HEK293 (cell line): ENCODE results near the gene UNK.

Experiments
- CTCF ChIA-PET: fragments of 350-600 bp; formaldehyde crosslinking; extraction: SDS; loops from one replicate; lab custom pipeline; 2021; ENCODE audit warnings: antibody characterized with exemption; lab: Yijun Ruan, JAX
- POLR2A ChIA-PET: fragments of 300-600 bp; formaldehyde crosslinking; extraction: SDS; loops from one replicate; lab custom pipeline; 2020; ENCODE audit warnings: antibody characterized with exemption, inconsistent platforms; lab: Yijun Ruan, JAX
- H3K27ac ChIP-seq: fragments of 200-500 bp; sonication (Bioruptor generic); 2 replicates; pipeline ENCODE4 v1.5.1; 2014; ENCODE audit warnings: low read depth, low read length, control low read depth, inconsistent platforms; ENCODE audit errors: extremely low read depth
- H3K36me3 ChIP-seq, 2 experiments: fragments of 200-500 bp in 1 of 2; sonication (Bioruptor generic) in 1 of 2; 1 replicate in 1 of 2; 2 replicates in 1 of 2; pipeline ENCODE4 v1.5.1; 2014 to 2017; ENCODE audit warnings: inconsistent platforms in 2 of 2, low read length in 2 of 2; ENCODE audit not compliant: control insufficient read depth in 2 of 2, insufficient read depth in 1 of 2
- H3K4me1 ChIP-seq: fragments of 200-500 bp; sonication (Bioruptor generic); 2 replicates; pipeline ENCODE4 v1.5.1; 2014; ENCODE audit warnings: mild to moderate bottlenecking, low read length, inconsistent platforms; ENCODE audit not compliant: control insufficient read depth, insufficient read depth
- H3K4me3 ChIP-seq: 2 replicates; pipeline ENCODE4 v1.5.1; 2011; ENCODE audit warnings: low read depth, mild to moderate bottlenecking, control low read depth, low read length, moderate library complexity
- H3K9me3 ChIP-seq: fragments of 200-500 bp; sonication (Bioruptor generic); 2 replicates; pipeline ENCODE4 v1.5.1; 2014; ENCODE audit warnings: low read depth, low read length, inconsistent platforms; ENCODE audit not compliant: control insufficient read depth, insufficient read depth
- REST ChIP-seq: fragments of 450-650 bp; formaldehyde crosslinking; IDR thresholded peaks from 2 replicates; pipeline ENCODE4 v1.5.1; 2016; ENCODE audit warnings: missing biosample characterization, missing genetic modification characterization
- ZBTB17 ChIP-seq: fragments of 450-650 bp; formaldehyde crosslinking; IDR thresholded peaks from 2 replicates; pipeline ENCODE4 v1.5.1; 2016; ENCODE audit warnings: missing biosample characterization, missing genetic modification characterization
- ZBTB26 ChIP-seq: fragments of 450-650 bp; formaldehyde crosslinking; optimal IDR thresholded peaks from 2 replicates; pipeline ENCODE3; 2016; ENCODE audit warnings: missing biosample characterization, mild to moderate bottlenecking, missing genetic modification characterization
- ZEB2 ChIP-seq: fragments of 450-650 bp; formaldehyde crosslinking; IDR thresholded peaks from 2 replicates; pipeline ENCODE4 v1.5.1; 2016; ENCODE audit warnings: missing biosample characterization, missing genetic modification characterization
- ZNF23 ChIP-seq: fragments of 450-650 bp; formaldehyde crosslinking; IDR thresholded peaks from 2 replicates; pipeline ENCODE4 v1.5.1; 2016; ENCODE audit warnings: missing biosample characterization, missing genetic modification characterization, borderline replicate concordance
- ZNF24 ChIP-seq: fragments of 450-650 bp; formaldehyde crosslinking; IDR thresholded peaks from 2 replicates; pipeline ENCODE4 v1.5.1; 2016; ENCODE audit warnings: missing biosample characterization, missing genetic modification characterization
- ZNF777 ChIP-seq: fragments of 450-650 bp; formaldehyde crosslinking; IDR thresholded peaks from 2 replicates; pipeline ENCODE4 v1.5.1; 2017; ENCODE audit warnings: missing biosample characterization, missing genetic modification characterization, borderline replicate concordance
- TF ChIP-seq, protein P1 (sequence below): fragments of 450-650 bp; formaldehyde crosslinking; conservative IDR thresholded peaks from 2 replicates; pipeline ENCODE4 v1.5.1; 2016; ENCODE audit warnings: low read depth, missing biosample characterization, missing genetic modification characterization

UNK gene

DNA sequence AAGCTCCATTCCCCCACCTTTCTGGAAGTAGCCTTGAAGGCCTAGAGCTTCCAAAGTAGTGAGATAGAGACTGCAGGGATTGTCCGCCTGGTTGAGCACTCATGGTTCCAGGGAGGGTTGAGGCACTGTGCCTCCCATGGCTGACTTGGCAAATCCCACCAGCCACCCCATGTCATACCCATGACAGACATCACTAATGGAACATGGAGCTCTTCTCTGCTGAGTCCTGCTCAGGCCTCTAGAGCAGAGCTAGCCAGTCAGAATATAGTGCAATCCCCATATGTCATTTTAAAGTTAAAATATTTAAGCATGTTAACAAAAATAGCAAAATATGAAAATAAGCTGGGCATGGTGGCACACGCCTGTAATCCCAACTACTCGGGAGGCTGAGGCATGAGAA lies 30.8 kb downstream of the UNK start:
- H3K9me3 ChIP-seq: no peaks in the 10 kb centered on the region
- TF ChIP-seq ZNF24 (tag by site-specific recombination) (no peak), ZBTB17 (tag by site-specific recombination) (peak; percentile 82), ZNF23 (tag by site-specific recombination) (peak; percentile 89), ZEB2 (no peak)
- TF ChIP-seq, protein P1, sequence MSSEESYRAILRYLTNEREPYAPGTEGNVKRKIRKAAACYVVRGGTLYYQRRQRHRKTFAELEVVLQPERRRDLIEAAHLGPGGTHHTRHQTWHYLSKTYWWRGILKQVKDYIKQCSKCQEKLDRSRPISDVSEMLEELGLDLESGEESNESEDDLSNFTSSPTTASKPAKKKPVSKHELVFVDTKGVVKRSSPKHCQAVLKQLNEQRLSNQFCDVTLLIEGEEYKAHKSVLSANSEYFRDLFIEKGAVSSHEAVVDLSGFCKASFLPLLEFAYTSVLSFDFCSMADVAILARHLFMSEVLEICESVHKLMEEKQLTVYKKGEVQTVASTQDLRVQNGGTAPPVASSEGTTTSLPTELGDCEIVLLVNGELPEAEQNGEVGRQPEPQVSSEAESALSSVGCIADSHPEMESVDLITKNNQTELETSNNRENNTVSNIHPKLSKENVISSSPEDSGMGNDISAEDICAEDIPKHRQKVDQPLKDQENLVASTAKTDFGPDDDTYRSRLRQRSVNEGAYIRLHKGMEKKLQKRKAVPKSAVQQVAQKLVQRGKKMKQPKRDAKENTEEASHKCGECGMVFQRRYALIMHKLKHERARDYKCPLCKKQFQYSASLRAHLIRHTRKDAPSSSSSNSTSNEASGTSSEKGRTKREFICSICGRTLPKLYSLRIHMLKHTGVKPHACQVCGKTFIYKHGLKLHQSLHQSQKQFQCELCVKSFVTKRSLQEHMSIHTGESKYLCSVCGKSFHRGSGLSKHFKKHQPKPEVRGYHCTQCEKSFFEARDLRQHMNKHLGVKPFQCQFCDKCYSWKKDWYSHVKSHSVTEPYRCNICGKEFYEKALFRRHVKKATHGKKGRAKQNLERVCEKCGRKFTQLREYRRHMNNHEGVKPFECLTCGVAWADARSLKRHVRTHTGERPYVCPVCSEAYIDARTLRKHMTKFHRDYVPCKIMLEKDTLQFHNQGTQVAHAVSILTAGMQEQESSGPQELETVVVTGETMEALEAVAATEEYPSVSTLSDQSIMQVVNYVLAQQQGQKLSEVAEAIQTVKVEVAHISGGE (tag by site-specific recombination): no peak
- POLR2A ChIA-PET: interaction anchor here (0.9 to 1.7 kb wide), 3 partner anchors 11 to 35 kb away, joined by 5 to 8 read pairs (median 8); no protein-coding TSS in a partner anchor
- no peaks in the 10 kb centered on the region for H3K4me1 ChIP-seq
- H3K4me3 ChIP-seq: no peak overlapping the region
- peaks cover 40 to 96% of the 10 kb centered on the region in 2 experiments for H3K36me3 ChIP-seq
- CTCF ChIA-PET: interaction anchor here (0.6 to 3.9 kb wide), 8 partner anchors 10 to 32 kb away, joined by 3 to 23 read pairs (median 4); no protein-coding TSS in a partner anchor
- no peak overlapping the region for H3K27ac ChIP-seq

DNA sequence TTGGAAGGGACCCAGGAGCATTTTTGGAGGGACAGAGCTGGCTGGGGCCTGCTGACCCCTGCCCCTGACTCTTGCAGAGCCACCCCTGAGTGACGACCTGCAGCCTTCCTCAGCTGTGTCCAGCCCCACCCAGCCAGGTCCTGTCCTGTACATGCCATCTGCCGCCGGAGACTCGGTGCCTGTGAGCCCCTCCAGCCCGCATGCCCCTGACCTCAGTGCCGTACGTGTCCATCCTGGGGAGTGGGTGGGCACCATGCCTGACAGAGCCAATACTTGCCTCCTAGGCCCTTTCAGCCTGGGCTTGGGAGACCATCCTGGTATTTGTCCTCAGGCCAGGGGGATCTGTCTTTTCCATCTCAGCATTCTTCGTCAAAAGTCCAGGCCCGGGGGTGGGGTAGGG lies 32.1 kb downstream of the UNK start:
- peaks cover 40 to 96% of the 10 kb centered on the region in 2 experiments for H3K36me3 ChIP-seq
- POLR2A ChIA-PET: interaction anchor here (0.6 to 1.6 kb wide), 4 partner anchors 10 to 124 kb away, joined by 3 to 6 read pairs (median 4); partner anchors contain the start of genes FBF1 and WBP2
- CTCF ChIA-PET: interaction anchor here (0.6 to 3.9 kb wide), 4 partner anchors 9 to 92 kb away, joined by 3 to 23 read pairs (median 5); no protein-coding TSS in a partner anchor

More for the DNA sequence above, 32.1 kb downstream of the UNK start:
- TF ChIP-seq ZNF777 (tag by site-specific recombination) (no peak), REST (tag by site-specific recombination) (no peak), ZBTB26 (tag by site-specific recombination) (no peak)
- Histone ChIP-seq H3K4me3 (no peak overlapping the region), H3K27ac (no peak overlapping the region), H3K4me1 (no peaks in the 10 kb centered on the region), H3K9me3 (no peaks in the 10 kb centered on the region)
